MCF 10A (cell line): ENCODE data around the gene SLC16A7. TPM values are rescaled to one million over a fixed set of nuclear protein-coding genes. Genes with fewer than 3 reads are reported as not detected.

Source experiments
- BruUV-seq: library from RNA; stranded (reverse); fragments of 400-500 nt; replicated peaks from 2 replicates; lab custom pipeline; 2021; lab: Mats Ljungman, UMichigan
- CTCF ChIA-PET: fragments of 300-600 bp; sonication (Branson Sonifier 250); formaldehyde crosslinking; extraction: SDS; loops from one replicate; lab custom pipeline; 2021; ENCODE audit warnings: antibody characterized with exemption, inconsistent platforms; lab: Yijun Ruan, JAX
- POLR2A ChIA-PET: fragments of 300-600, 350-650 bp; sonication (Branson Sonifier 250); formaldehyde crosslinking; extraction: SDS; loops from one replicate; lab custom pipeline; 2020; ENCODE audit warnings: antibody characterized with exemption, inconsistent platforms; lab: Yijun Ruan, JAX
- DNase-seq: peaks from one replicate; pipeline ENCODE4 v3.0.0-alpha.2; 2018; ENCODE audit not compliant: unreplicated experiment
- H3K27ac Mint-ChIP-seq: one replicate; pipeline ENCODE4 v1.8.0; 2022; ENCODE audit warnings: mild to moderate bottlenecking, low read depth, mixed read lengths; ENCODE audit not compliant: unreplicated experiment
- H3K27me3 Mint-ChIP-seq: one replicate; pipeline ENCODE4 v1.8.0; 2022; ENCODE audit warnings: mixed read lengths; ENCODE audit not compliant: insufficient read depth, unreplicated experiment
- H3K36me3 Mint-ChIP-seq: one replicate; pipeline ENCODE4 v1.8.0; 2022; ENCODE audit warnings: mild to moderate bottlenecking, moderate library complexity, mixed read lengths; ENCODE audit not compliant: insufficient read depth, unreplicated experiment
- H3K4me1 Mint-ChIP-seq: one replicate; pipeline ENCODE4 v1.8.0; 2022; ENCODE audit warnings: mixed read lengths; ENCODE audit not compliant: insufficient read depth, unreplicated experiment
- H3K4me3 Mint-ChIP-seq: one replicate; pipeline ENCODE4 v1.8.0; 2022; ENCODE audit warnings: mild to moderate bottlenecking, moderate library complexity, mixed read lengths; ENCODE audit not compliant: unreplicated experiment
- H3K9me3 Mint-ChIP-seq: one replicate; pipeline ENCODE4 v1.8.0; 2022; ENCODE audit warnings: mixed read lengths; ENCODE audit not compliant: unreplicated experiment
- intact Hi-C: fragments of 100-400 bp; cut with micrococcal nuclease; formaldehyde crosslinking; loops from 2 replicates; pipeline ENCODE4 v1.14.1; 2022
- total RNA-seq: library from RNA; stranded (reverse); gene quantifications from 2 replicates; pipeline ENCODE4 v1.2.3, GENCODE V29; 2022
- TF ChIP-seq, protein P1 (sequence below): fragments of 200-600 bp; IDR thresholded peaks from one replicate; pipeline ENCODE4 v1.8.0; 2022; ENCODE audit warnings: antibody characterized with exemption, mild to moderate bottlenecking; ENCODE audit not compliant: unreplicated experiment

SLC16A7 gene
- total RNA-seq, 1 experiment from 2014 or later: 32.6 TPM

GRCh38 chr12:59736359-59736758 lies 140.5 kb downstream of the SLC16A7 start:
- Mint-ChIP-seq H3K4me1 (peaks cover 19% of the 10 kb centered on the region), H3K27me3 (no peaks in the 10 kb centered on the region), H3K27ac (peak overlapping the region; percentile 14), H3K36me3 (no peaks in the 10 kb centered on the region), H3K4me3 (no peak overlapping the region), H3K9me3 (no peaks in the 10 kb centered on the region)
- no peak for DNase-seq
- TF ChIP-seq, protein P1, sequence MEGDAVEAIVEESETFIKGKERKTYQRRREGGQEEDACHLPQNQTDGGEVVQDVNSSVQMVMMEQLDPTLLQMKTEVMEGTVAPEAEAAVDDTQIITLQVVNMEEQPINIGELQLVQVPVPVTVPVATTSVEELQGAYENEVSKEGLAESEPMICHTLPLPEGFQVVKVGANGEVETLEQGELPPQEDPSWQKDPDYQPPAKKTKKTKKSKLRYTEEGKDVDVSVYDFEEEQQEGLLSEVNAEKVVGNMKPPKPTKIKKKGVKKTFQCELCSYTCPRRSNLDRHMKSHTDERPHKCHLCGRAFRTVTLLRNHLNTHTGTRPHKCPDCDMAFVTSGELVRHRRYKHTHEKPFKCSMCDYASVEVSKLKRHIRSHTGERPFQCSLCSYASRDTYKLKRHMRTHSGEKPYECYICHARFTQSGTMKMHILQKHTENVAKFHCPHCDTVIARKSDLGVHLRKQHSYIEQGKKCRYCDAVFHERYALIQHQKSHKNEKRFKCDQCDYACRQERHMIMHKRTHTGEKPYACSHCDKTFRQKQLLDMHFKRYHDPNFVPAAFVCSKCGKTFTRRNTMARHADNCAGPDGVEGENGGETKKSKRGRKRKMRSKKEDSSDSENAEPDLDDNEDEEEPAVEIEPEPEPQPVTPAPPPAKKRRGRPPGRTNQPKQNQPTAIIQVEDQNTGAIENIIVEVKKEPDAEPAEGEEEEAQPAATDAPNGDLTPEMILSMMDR: no peak
- no TSS peak for BruUV-seq
- intact Hi-C loops: no loop called here
- ChIA-PET CTCF (no interaction called here), POLR2A (interaction anchor here (1.0 to 2.4 kb wide), 4 partner anchors 11 to 141 kb away, joined by 3 to 9 read pairs (median 5); partner anchors contain the start of gene SLC16A7)

DNA sequence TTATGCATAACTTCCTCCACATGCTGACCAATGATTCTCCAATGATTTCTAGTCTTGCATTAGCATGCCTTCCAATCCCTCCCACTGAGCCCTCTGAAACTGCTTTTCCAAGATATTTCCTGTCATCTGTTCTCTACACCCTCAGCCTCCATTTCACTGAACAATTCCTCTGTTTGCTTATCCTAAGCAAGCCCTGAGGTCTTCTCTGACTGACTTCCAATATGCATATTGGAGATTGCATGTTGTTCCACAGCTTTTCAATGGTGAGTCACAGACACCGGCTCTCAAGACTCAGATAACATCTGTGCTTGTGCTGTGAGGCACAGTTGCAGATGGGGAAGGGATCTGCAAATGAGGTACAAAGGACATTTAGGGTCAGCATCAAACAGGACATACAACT lies 141.0 kb downstream of the SLC16A7 start:
- Mint-ChIP-seq H3K36me3 (no peaks in the 10 kb centered on the region), H3K4me1 (peaks cover 19% of the 10 kb centered on the region), H3K27me3 (no peaks in the 10 kb centered on the region), H3K9me3 (no peaks in the 10 kb centered on the region), H3K27ac (peak overlapping the region; percentile 14), H3K4me3 (no peak overlapping the region)
- BruUV-seq: no TSS peak
- intact Hi-C loops: no loop called here
- POLR2A ChIA-PET: interaction anchor here (1.0 to 2.4 kb wide), 5 partner anchors 12 to 141 kb away, joined by 3 to 9 read pairs (median 3); partner anchors contain the start of gene SLC16A7
- TF ChIP-seq, protein P1: no peak
- CTCF ChIA-PET: no interaction called here
- peak; percentile 62 for DNase-seq

DNA sequence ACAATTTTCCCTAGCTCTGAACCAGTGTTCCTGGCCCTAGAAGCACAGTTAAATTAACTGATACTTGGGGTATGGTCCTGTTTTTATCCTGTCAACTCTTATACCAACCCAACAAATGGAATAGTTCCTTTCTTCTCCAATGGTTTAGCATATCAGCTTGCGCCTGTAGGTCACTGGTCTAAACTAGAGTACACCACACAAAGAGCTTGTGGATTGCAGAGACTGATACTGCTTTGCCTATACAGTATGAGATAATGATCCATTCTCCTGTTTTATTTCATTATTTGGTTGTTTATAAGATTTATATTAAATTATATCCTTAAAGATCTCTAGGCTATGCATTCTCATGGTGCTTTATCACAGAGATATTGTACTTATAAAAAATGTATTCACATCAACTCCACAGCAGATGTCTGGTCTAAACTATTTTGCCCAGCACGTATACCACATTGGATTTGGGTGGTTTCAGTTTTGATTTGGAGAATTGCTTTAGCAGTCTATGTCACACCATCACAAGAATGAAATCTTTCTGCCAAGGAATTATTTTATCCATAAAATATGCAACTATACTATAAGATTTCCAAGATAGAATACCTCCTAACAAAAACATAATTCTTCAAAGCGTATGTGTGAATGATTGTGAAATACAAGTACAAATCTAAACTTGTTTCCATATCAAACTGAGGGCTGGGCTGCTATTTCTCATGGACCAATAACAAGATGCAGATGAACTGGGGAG lies 142.1 kb downstream of the SLC16A7 start:
- CTCF ChIA-PET: interaction anchor here (0.6 kb wide), 2 partner anchors 26 to 68 kb away, joined by 3 to 5 read pairs; no protein-coding TSS in a partner anchor
- intact Hi-C loops: no loop called here
- TF ChIP-seq, protein P1: no peak
- Mint-ChIP-seq H3K9me3 (no peaks in the 10 kb centered on the region), H3K4me1 (peaks cover 19% of the 10 kb centered on the region), H3K27me3 (no peaks in the 10 kb centered on the region), H3K4me3 (peak overlapping the region; percentile 58), H3K36me3 (no peaks in the 10 kb centered on the region), H3K27ac (peak overlapping the region; percentile 65)
- peak; percentile 4 for DNase-seq
- POLR2A ChIA-PET: interaction anchor here (0.6 to 2.4 kb wide), 7 partner anchors 9 to 191 kb away, joined by 3 to 9 read pairs (median 3); partner anchors contain the start of gene SLC16A7
- no TSS peak for BruUV-seq

DNA sequence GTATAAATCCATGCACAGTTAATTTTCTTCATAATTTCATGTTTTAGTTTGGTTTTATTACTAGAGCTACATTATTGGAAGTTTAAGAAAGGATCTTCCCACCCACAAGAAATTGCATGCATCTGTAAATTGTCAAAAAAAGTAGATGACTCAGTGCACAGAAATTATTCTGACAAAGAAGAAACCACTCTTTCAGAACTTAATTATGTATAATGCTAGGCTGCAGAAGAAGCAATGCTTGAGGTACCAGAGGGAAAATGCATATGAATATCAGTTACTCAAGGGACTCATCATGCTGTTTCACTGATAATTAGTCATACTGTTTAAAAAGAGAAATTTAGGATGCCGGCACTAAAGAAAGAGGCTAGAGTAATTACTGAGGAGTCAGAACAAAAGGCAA lies 147.0 kb downstream of the SLC16A7 start:
- H3K4me3 Mint-ChIP-seq: no peak overlapping the region
- intact Hi-C loops: no loop called here
- no TSS peak for BruUV-seq
- DNase-seq: no peak
- H3K27ac Mint-ChIP-seq: no peak overlapping the region
- ChIA-PET CTCF (no interaction called here), POLR2A (no interaction called here)
- H3K36me3 Mint-ChIP-seq: no peaks in the 10 kb centered on the region
- no peaks in the 10 kb centered on the region for H3K27me3 Mint-ChIP-seq
- no peaks in the 10 kb centered on the region for H3K9me3 Mint-ChIP-seq
- TF ChIP-seq, protein P1: no peak
- H3K4me1 Mint-ChIP-seq: peaks cover 7% of the 10 kb centered on the region
